Measurements from ENCODE around the gene SPEG.

- TF ChIP-seq CTCF (IDR thresholded peaks at IDR 0.05; ENCODE audit: insufficient read depth, low read depth, low read length) (no peak), EZH2 (IDR thresholded peaks at IDR 0.05; ENCODE audit: insufficient read depth, low read length) (no peak)
These were observed 97.2 kb downstream of the SPEG start for GRCh38 chr2:219531639-219532377.
